Esophagus muscularis mucosa (tissue), 4 donors: ENCODE data around the gene APOC4. TPM values are rescaled to one million over a fixed set of nuclear protein-coding genes. Genes with fewer than 3 reads are reported as not detected.
A peak's percentile ranks its signal among the peaks of the same experiment; 100 is the strongest.
"Not testable (repeated sequence)": the region's sequence is repeated elsewhere in the genome, so short reads cannot be mapped to it uniquely, and the experiment has no call there.

Source experiments
- DNase-seq: peaks from one replicate; pipeline ENCODE4 v3.0.0-alpha.2; 2017; ENCODE audit errors: extremely low spot score
- H3K27ac ChIP-seq, 4 donors: fragments of 200-600 bp; sonication (generic); replicated peaks in 1 of 4; 1 replicate in 3 of 4; 2 replicates in 1 of 4; pipeline ENCODE4 v1.5.1; 2016 to 2019; ENCODE audit warnings: mild to moderate bottlenecking in 1 of 4
- H3K27me3 ChIP-seq, 4 donors: fragments of 200-600 bp; sonication (generic); one replicate each; pipeline versions ENCODE4 v1.5.1 to v1.6.0; 2016 to 2019
- H3K36me3 ChIP-seq, 4 donors: fragments of 200-600 bp; sonication (generic); one replicate each; pipeline ENCODE4 v1.5.1; 2016 to 2019
- H3K4me1 ChIP-seq, 4 donors: fragments of 200-600 bp; sonication (generic); one replicate each; pipeline ENCODE4 v1.5.1; 2016 to 2019
- H3K4me3 ChIP-seq, 4 donors: fragments of 200-600 bp; sonication (generic); 1 replicate in 2 of 4; 2 replicates in 2 of 4; pipeline ENCODE4 v1.5.1; 2016 to 2019; ENCODE audit warnings: mild to moderate bottlenecking in 4 of 4, moderate library complexity in 1 of 4
- H3K9me3 ChIP-seq, 4 donors: fragments of 200-600 bp; sonication (generic); 1 replicate in 3 of 4; 2 replicates in 1 of 4; pipeline ENCODE4 v1.5.1; 2016 to 2019
- EP300 ChIP-seq: sonication (generic); formaldehyde crosslinking; IDR thresholded peaks from one replicate; pipeline ENCODE4 v1.6.1; 2017; ENCODE audit warnings: antibody characterized with exemption
- POLR2A ChIP-seq: fragments of 450-650 bp; IDR thresholded peaks from one replicate; pipeline ENCODE4 v1.6.1; 2017; ENCODE audit warnings: antibody characterized with exemption, moderate library complexity, mild to moderate bottlenecking, low read depth
- POLR2AphosphoS5 ChIP-seq, 2 donors: sonication (generic); formaldehyde crosslinking; IDR thresholded peaks; one replicate each; pipeline ENCODE4 v1.6.1; 2017; ENCODE audit warnings: antibody characterized with exemption in 2 of 2
- WGBS: methylation state at CpG from one replicate; pipeline ENCODE4 v1.1.5; 2018; 5-methylcytosine and 5-hydroxymethylcytosine counted together
- intact Hi-C: fragments of 100-400 bp; cut with DNase I; formaldehyde crosslinking; loops from one replicate; pipeline ENCODE4 v1.15.1; 2023
- total RNA-seq, 4 donors: library from RNA; depleted of rRNA; stranded (reverse); fragments of >200 nt; gene quantifications; one replicate each; pipeline versions ENCODE4 v1.1.0 to v1.2.1, GENCODE V29; 2016
- TF ChIP-seq, protein P1 (sequence below), 3 experiments: fragments of 200-600 bp in 2 of 3; fragments of 450-650 bp in 1 of 3; sonication (generic) in 2 of 3; IDR thresholded peaks; one replicate each; pipeline ENCODE4 v1.5.1; 2017 to 2019; ENCODE audit warnings: antibody characterized with exemption in 3 of 3, mild to moderate bottlenecking in 2 of 3, moderate library complexity in 1 of 3

The APOC4 gene
- total RNA-seq, 4 donors from 2014 or later: not detected

DNA sequence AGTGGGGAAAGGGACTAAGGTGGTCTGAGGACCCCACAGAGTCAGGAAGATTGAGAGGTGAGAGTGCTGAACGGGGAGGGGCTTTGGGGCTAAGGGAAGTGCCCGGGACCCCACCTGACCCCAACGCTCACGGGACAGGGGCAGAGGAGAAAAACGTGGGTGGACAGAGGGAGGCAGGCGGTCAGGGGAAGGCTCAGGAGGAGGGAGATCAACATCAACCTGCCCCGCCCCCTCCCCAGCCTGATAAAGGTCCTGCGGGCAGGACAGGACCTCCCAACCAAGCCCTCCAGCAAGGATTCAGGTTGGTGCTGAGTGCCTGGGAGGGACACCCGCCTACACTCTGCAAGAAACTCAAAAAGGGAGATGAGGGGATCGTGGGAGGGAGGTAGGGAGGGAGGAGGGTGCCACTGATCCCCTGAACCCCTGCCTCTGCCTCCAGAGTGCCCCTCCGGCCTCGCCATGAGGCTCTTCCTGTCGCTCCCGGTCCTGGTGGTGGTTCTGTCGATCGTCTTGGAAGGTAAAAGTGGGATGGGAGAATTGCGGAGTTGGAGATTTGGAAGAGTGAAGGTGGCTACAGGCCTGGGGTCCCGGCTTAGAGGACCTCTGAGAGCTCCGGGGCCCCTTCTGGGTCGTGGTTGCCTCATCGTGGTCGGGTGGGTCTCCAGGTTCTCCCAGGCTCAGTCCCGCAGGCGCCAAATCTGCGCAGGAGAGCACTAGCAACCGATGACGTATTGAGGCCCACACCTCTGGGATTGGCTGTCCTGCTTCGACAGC is 27.4 kb upstream of the APOC4 start, which contains the start of gene APOC1:
TSS of gene APOC1 (plus strand) at position 176 of the 774 bp plus-strand sequence. CDS start at position 460, 284 bp downstream.
- peaks cover 0 to 15% (median 0%) of the 10 kb centered on the region in 4 donors for H3K27me3 ChIP-seq
- peak within 1 kb of the TSS; percentile 53 to 61 (median 57) for H3K4me3 ChIP-seq
- peak within 1 kb of the TSS in 2 of 4 donors; percentile 19 to 49 for H3K27ac ChIP-seq
- DNase-seq: peak; percentile 96
- H3K4me1 ChIP-seq: peaks cover 5 to 35% (median 28%) of the 10 kb centered on the region in 4 donors
- intact Hi-C loops, H3K9me3 ChIP-seq, H3K36me3 ChIP-seq: not testable (repeated sequence)
- WGBS: 16% methylated on average over 22 of the region's 28 CpGs

DNA sequence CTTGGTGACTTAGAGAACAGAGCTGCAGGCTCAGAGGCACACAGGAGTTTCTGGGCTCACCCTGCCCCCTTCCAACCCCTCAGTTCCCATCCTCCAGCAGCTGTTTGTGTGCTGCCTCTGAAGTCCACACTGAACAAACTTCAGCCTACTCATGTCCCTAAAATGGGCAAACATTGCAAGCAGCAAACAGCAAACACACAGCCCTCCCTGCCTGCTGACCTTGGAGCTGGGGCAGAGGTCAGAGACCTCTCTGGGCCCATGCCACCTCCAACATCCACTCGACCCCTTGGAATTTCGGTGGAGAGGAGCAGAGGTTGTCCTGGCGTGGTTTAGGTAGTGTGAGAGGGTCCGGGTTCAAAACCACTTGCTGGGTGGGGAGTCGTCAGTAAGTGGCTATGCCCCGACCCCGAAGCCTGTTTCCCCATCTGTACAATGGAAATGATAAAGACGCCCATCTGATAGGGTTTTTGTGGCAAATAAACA is 17.8 kb upstream of the APOC4 start:
- no peak for DNase-seq
- Histone ChIP-seq H3K27ac (peak overlapping the region in 1 of 4 donors; percentile 59), H3K4me3 (no peak overlapping the region), H3K9me3 (no peaks in the 10 kb centered on the region), H3K36me3 (no peaks in the 10 kb centered on the region), H3K27me3 (no peaks in the 10 kb centered on the region), H3K4me1 (peaks cover 9 to 34% (median 24%) of the 10 kb centered on the region in 4 donors)
- TF ChIP-seq POLR2A: no peak
- TF ChIP-seq EP300: no peak
- no peak for TF ChIP-seq POLR2AphosphoS5 (IDR thresholded peaks at IDR 0.05)
- TF ChIP-seq, protein P1, sequence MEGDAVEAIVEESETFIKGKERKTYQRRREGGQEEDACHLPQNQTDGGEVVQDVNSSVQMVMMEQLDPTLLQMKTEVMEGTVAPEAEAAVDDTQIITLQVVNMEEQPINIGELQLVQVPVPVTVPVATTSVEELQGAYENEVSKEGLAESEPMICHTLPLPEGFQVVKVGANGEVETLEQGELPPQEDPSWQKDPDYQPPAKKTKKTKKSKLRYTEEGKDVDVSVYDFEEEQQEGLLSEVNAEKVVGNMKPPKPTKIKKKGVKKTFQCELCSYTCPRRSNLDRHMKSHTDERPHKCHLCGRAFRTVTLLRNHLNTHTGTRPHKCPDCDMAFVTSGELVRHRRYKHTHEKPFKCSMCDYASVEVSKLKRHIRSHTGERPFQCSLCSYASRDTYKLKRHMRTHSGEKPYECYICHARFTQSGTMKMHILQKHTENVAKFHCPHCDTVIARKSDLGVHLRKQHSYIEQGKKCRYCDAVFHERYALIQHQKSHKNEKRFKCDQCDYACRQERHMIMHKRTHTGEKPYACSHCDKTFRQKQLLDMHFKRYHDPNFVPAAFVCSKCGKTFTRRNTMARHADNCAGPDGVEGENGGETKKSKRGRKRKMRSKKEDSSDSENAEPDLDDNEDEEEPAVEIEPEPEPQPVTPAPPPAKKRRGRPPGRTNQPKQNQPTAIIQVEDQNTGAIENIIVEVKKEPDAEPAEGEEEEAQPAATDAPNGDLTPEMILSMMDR (IDR thresholded peaks at IDR 0.05): no peak
- WGBS: 77% methylated on average over 8 of the region's 8 CpGs
- intact Hi-C loops: no loop called here

DNA sequence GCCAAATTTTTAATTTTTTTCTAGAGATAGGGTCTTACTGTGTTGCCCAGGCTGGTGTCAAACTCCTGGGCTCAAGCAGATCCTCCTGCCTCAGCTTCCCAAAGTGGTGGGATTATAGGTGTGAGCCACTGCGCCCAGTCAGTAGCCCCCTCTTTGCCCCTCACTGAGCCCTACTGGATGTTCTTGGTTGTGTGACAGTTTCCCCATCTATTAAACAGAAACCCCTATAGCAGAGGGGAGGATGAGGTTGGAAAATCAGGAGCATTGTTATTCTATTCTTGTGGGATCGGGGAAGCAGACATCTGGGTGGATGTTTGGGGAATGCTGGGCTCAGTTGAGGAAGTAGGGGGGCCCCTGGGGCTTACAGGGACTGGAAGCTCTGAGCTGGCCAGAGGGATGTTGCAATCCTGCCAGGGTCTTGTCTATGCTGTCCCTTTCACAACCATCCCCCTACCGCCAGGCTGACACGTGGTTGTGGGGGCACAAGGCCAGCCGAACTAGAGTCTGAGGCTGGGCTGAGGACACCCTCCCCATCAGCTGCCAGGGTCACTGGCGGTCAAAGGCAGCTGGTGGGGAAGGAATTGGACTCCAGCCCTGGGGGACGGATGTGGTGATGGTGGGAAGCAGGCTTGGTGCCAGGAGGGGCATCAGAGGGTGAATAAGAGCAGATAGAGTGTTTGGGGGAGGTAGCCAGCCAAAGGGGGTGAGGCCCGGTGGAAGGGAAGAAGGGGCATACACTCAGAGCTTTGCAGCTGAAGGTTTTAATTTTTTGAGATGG is 16.7 kb upstream of the APOC4 start:
- no peak for DNase-seq
- peak overlapping the region in 2 of 4 donors; percentile 31 to 59 for H3K27ac ChIP-seq

DNA sequence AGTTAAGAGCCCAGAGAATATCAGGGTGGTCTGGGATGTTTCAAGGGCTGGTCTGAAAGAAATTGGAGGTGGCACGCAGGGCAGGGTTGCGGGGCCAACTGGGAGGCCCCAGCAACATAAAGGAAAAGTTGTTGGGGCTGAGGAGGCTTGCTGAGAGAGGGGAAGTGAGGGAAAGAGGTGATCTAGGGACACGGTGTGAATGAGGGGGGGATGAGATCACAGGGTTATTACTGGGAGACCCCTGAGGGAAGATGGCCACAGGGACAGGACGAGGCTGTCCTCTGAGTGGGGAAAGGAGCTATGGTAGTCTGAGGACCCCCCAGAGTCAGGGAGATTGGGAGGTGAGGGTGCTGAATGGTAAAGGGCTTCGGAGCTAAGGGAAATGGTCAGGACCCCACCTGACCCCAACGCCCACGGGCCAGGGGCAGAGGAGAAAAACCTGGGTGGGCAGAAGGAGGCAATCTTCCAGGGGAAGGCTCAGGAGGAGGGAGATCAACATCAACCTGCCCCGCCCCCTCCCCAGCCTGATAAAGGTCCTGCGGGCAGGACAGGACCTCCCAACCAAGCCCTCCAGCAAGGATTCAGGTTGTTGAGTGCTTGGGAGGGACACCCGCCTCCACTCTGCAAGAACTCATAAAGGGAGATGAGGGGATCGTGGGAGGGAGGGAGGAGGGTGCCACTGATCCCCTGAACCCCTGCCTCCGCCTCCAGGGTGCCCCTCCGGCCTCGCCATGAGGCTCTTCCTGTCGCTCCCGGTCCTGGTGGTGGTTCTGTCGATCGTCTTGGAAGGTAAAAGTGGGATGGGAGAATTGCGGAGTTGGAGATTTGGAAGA is 15.6 kb upstream of the APOC4 start:
- H3K27ac ChIP-seq, H3K27me3 ChIP-seq, H3K9me3 ChIP-seq, intact Hi-C loops, DNase-seq, H3K36me3 ChIP-seq: not testable (repeated sequence)
- peaks cover 9 to 34% (median 24%) of the 10 kb centered on the region in 4 donors for H3K4me1 ChIP-seq
- 58% methylated on average over 18 of the region's 19 CpGs for WGBS
- peak overlapping the region in 3 of 4 donors; percentile 36 to 46 (median 38) for H3K4me3 ChIP-seq

More for the DNA sequence above, 16.7 kb upstream of the APOC4 start:
- WGBS: 62% methylated on average over 6 of the region's 8 CpGs
- intact Hi-C loops: no loop called here
- no peaks in the 10 kb centered on the region for H3K27me3 ChIP-seq
- H3K4me1 ChIP-seq: peaks cover 9 to 34% (median 24%) of the 10 kb centered on the region in 4 donors
- no peaks in the 10 kb centered on the region for H3K36me3 ChIP-seq
- TF ChIP-seq, protein P1 (IDR thresholded peaks at IDR 0.05): no peak
- peak; percentile 23 to 33 for TF ChIP-seq POLR2AphosphoS5 (IDR thresholded peaks at IDR 0.05)
- H3K9me3 ChIP-seq: no peaks in the 10 kb centered on the region
- H3K4me3 ChIP-seq: no peak overlapping the region

DNA sequence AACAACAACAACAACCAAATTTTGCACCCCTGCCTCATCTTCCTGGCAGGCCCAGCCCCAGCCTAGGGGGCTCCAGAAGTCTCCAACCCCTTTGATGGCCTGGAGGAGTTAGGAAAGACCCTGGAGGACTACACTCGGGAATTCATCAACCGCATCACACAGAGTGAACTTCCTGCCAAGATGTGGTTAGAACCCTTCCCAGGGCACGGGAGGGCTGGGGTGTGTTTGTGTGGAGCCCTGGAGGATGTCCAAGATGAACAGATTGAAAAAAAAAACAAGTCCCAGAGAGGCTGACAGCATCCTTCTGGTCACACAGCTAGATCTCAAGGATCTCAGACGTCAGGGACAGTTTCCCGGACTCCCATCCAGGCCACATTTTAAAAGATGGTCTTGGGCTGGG is 14.3 kb upstream of the APOC4 start:
- Histone ChIP-seq H3K4me1 (peaks cover 9 to 34% (median 24%) of the 10 kb centered on the region in 4 donors), H3K27me3 (no peaks in the 10 kb centered on the region), H3K4me3 (no peak overlapping the region), H3K9me3 (no peaks in the 10 kb centered on the region), H3K27ac (no peak overlapping the region), H3K36me3 (no peaks in the 10 kb centered on the region)
- WGBS: 42% methylated on average over 5 of the region's 5 CpGs
- no peak for DNase-seq
- TF ChIP-seq POLR2A (no peak), EP300 (no peak), POLR2AphosphoS5 (IDR thresholded peaks at IDR 0.05) (no peak)
- TF ChIP-seq, protein P1 (IDR thresholded peaks at IDR 0.05): no peak
- intact Hi-C loops: no loop called here
